Ovary (tissue), 3 donors: ENCODE measurements around the gene KRT85.

Source experiments
- CTCF ChIP-seq, 3 donors: fragments of 450-650 bp in 2 of 3; fragments of 200-600 bp in 1 of 3; IDR thresholded peaks; one replicate each; pipeline versions ENCODE4 v1.5.1 to v1.8.0; 2016 to 2022; ENCODE audit warnings: antibody characterized with exemption in 3 of 3, mild to moderate bottlenecking in 1 of 3
- EP300 ChIP-seq: sonication (generic); formaldehyde crosslinking; IDR thresholded peaks from one replicate; pipeline ENCODE4 v1.6.1; 2017; ENCODE audit warnings: antibody characterized with exemption
- POLR2A ChIP-seq: fragments of 450-650 bp; IDR thresholded peaks from one replicate; pipeline ENCODE4 v1.6.1; 2017; ENCODE audit warnings: antibody characterized with exemption, mild to moderate bottlenecking, moderate library complexity
- donor health status: DM: no; HTN: no; CAD: no.

DNA sequence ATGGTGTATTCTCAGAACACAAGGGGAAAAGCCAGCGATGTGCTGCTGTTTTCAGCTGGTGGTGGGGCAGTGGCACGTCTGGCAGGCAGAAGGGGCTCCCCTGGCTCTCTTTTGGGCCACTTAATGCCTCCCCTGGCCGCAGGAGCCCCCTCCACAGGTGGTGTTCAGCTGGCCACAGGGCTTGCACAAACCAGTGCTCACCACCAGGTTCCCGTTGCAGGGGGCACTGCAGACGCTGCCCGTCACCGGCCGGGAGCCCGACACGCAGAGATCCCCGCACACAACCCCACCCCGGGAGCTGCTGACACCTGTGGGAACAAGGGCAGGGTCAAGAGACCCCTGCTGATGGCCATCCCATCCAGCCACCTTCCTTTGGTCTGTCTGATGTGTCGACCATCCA lies 52.8 kb downstream of the KRT85 start:
- TF ChIP-seq CTCF (IDR thresholded peaks at IDR 0.05) (no peak), POLR2A (no peak), EP300 (no peak)
